HG02973 (cell line): ENCODE results near the gene WIZ.
A peak's percentile ranks its signal among the peaks of the same experiment; 100 is the strongest.

Experiments used
- ATAC-seq: cut with Tn5 transposase; IDR thresholded peaks from one replicate; pipeline ENCODE4 v1.9.1; 2021; ENCODE audit warnings: moderate library complexity; ENCODE audit not compliant: unreplicated experiment

Gene WIZ

DNA sequence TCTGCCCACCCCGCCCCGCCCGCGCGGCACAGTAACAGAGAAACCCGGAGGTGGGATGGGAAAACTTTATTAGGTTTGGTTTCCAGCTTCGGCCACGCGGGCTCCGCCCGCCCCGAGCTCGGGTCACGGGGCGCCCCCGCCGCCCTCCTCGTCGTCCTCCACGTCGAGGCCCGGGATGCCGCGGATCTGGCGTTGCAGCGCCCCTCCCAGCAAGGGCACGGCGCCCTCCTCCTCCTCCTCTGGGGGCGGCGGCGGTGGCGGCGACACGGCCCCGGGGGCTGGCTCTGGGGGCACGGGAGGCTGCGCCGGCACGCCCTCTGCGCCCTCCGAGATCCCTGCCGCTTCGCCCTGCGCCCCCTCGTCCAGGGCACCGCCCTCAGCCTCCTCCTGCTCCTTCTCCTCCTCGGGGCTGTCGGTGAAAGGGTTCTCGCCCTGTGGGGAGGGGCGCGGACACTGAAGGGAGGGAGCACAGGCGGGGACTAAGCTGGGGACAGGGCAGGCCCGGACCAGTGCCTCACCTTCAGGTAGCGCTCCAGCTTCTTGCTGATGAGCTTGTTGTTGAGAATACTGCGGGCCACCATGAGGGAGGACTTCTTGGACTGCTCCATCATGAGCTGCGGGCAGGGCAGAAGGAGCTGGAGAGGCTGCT lies 69.6 kb downstream of the WIZ start:
- ATAC-seq = peak; percentile 19

DNA sequence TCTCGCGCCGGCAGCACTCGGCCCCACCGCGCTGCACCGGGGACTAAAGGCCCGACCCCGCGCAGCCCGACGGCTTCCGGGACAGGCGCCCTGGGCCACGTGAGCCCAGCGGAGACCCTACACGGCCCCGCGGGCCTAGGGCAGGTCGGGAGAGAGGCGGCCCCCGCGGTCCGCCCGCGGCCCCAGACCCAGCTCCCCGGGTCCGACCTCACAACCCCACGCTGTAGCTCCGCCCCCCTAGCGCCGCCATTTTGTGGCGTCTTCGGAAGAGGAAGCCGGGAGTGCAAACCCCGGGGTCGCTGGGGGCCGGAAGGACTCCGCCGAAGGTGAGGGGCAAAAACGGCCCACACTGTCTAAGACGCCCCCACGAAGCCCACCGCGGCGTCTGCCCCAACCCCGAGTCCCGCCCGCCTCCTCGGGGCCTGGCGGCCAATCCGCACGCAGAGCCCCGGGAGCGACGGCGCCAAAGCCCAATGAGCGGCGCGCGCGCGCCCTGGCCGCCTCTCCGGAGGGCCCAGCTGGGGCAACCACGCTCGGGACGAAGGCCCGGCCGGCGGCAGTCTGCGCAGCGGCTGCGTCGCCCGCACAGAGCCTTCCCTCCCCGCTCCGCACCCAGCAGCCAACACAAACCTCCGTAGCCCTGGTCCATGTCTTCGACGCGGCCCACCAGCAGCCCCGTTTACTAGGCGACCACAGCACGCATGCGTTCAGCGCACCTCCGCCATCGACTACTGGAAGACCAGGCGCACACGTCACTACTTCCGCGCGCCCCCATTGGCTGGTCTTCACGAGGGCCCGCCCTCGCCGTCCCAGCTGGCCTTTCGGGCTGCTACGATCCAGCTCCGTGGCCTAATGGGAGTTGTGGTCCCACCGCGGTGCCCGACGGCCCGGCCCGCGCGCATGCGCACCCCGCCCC lies 70.4 kb downstream of the WIZ start, which contains the start of gene AKAP8:
AKAP8 (minus strand) TSS at position 705 of the 916 bp plus-strand sequence; CDS start at position 649, 56 bp downstream.
- peak; percentile 79 for ATAC-seq

DNA sequence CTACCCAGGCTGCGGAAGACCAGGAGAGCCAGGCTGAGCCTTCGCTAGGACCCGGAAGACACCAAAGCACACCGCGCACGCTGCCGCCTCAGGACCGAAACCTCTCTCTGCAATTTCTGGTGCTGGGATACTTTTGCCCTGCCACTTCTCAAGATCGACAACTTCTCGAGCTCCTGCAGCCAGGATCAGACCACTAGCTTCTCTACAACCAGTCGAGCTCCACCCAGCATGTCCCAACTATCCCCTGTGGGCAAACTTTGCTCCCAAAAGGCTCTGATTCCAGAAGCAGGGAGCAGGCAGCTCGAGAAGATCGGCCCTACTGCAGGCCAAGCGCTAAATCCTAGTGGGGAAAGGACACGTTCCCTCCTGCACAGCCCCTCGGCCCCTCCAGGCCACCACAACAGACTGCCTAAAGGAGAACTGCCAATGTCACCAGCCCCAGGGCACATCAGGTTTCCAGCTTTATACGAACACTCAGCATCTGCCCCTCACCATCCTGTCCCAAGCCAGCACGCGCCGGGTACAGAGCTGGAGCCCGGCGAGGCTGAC lies 71.1 kb downstream of the WIZ start:
- no peak for ATAC-seq

DNA sequence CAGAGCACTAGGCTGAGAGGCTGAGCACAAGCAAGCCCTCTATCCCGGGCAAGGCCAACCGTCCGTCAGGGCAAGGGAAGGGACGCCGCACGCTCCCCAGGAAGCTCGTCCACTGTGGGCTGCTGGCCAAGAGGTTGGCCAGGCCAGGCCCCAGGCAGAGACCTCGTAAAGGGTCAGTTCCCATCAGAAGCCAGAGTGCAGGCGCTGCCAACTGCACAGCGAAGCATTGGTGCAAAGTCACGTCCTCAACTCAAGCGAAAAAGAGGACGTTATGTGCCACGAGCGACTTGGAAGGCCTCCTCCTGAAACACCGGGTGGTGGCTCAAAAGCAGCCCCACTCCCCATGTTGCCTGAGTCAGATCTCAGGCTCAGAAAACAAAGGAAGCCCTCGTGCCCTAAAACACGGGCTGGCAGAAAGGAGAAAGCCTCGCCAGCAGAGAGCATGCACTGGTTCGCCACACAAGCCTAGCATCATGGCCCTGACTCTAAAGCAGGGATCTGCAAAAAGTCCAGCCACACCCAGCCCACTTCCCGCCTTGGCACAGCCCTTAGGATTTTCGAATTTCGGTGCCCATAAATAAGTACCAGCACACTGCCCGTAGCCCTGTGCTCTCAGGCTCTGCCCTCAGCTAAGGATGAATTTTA lies 74.8 kb downstream of the WIZ start:
- ATAC-seq = no peak

DNA sequence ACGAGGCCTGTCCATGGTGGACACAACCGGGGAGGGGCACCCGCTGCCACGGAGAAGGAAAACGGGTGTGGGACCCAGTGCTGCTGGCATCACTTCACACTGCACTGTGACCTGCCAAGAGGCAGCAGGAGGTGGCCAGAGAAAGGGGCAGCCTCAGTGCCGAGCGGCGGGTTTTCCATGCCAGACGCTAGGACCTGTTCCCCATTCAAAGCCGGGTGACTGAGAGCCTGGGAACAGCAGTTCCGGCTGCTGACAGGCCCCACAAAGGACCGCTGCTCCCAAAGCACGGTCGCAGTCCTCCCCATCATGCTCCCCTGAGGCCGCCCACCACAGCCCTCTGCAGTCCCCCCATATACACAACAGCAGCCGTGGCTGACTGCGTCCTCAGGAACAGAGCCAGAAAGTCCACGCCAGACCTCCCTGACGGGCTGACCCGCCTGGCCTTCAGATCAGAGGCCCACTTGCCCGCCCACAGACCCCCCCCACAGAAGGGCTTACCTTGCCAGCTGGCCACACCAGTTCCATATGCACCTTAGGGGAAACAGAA lies 75.6 kb downstream of the WIZ start:
- no peak for ATAC-seq

DNA sequence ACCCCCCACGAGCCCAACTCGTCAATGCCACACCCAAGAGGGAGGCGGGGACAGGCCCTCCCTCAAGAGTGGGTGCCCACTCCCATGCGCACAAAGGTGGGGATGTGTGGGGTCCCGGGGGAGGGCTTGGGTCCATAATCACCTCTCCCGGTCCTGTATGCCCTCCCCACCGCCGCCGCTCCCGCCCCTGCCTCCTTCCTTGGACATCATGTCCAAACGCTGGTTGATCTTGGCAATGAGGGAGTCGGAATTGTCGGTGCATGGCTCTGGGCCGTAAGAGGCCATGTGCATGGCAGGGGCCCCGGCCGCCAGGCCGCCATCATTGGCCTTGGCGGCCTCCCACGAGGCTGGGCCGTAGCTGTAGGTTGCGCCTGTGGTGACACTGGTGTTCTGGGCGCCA lies 76.1 kb downstream of the WIZ start:
- no peak for ATAC-seq

DNA sequence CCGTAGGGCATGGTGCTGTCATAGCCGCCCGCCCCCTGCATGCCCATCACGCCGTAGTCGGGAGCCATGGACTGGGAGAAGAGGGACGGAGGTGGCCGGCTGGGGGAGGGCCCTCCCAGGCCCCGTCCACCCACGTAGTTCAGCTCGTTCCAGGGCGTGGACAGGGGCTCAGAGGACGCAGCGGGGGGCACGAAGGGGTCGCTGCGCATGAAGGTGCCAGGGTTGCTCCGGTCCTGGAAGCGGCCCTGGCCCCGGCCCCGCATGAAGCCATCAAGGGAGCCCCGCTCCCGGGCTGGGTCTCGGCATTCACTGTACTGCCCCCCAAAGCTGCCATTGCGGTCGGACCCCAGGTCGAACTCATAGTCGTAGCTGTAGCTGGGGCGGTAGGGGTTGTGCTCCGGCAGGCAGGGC lies 76.9 kb downstream of the WIZ start:
- no peak for ATAC-seq

DNA sequence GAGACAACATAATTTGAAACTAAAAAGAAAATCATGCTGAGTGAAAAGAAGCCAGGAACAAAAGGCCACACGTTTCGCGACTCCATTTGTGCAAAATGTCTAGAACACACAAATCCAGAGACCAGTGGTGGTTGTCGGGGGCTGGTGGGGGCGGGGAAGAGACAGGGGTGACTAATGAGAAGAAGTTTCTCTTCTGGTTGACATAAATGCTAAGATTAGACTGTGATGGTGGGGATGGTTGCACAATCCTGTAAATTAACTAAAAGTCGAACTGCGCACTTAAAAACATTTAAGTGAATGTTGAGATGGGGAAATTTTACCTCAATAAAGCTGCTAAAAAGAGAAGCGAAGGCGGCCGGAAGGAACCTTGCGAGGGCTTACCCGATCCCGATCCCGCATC lies 77.3 kb downstream of the WIZ start:
- ATAC-seq = no peak

DNA sequence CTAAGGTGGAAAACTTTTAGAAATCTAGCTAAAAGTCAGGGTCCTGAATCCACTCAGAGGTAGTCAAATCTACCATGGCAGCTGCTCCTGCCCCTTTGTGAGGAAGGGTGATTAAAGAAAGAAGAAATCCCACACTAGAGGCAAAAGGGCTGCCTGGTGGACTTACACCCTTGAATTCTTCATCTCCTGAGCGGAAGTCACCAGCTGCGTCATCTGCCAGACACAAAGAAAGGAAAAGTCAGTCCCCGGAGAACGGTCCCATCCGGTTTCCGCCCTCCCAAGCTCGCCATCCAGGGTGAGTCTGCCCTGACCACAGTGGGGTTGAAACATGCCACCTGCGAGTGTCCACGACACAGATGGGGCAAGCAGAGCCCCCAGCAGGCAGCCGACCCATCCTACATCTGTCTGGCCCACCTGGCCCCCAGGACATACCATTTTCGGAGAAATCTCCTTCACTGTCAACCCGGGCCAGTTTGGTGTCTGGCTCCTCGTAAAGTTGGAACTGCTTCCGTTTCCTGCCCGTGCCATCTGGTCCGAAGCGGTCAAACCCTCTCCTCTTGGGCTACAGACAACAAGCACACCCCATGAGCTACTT lies 77.9 kb downstream of the WIZ start:
- no peak for ATAC-seq

DNA sequence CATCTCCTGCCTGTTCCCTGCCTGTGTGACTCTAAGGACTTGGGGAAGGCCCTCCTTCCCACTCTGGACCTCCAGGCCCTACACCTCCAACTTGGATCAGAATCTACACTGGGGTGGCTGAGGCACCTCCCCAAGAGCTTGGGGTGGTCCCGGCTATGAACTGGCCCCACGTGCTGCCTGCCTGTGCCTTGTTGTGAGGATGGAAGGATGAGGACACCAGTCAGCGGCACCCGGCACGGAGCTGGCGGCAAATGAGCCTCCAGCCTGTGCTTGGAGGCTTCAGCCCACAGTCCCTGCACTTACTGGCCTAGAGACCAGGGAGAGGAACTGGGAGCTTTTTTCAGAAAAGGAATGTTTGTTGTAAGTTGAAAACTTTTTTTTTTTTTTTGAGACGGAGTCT lies 78.6 kb downstream of the WIZ start:
- no peak for ATAC-seq
